PC-3 (cell line): Measurements from ENCODE around the gene POLL.

Experiments
- CTCF ChIP-seq: fragments of 300-600 bp; sonication (generic); conservative IDR thresholded peaks from 2 replicates; pipeline ENCODE4 v1.5.1; 2017; ENCODE audit warnings: antibody characterized with exemption, low read depth, mild to moderate bottlenecking, low read length
- EZH2 ChIP-seq: fragments of 300-600 bp; sonication (generic); IDR thresholded peaks from one replicate; pipeline ENCODE4 v1.6.1; 2017; ENCODE audit warnings: antibody characterized with exemption, mild to moderate bottlenecking, low read length; ENCODE audit not compliant: unreplicated experiment

- TF ChIP-seq CTCF = no peak
- no peak for TF ChIP-seq EZH2
Measured at GRCh38 chr10:101569323-101569621, 18.8 kb downstream of the POLL start.
